Parathyroid adenoma (tissue), 2 donors: ENCODE measurements around the gene TBC1D23.

Experiments
- H2AFZ ChIP-seq: fragments of 300-600 bp; sonication (generic); one replicate; pipeline ENCODE4 v1.7.0; 2017; ENCODE audit warnings: antibody characterized with exemption, mild to moderate bottlenecking
- H3K27ac ChIP-seq: fragments of 300-600 bp; sonication (generic); one replicate; pipeline ENCODE4 v1.7.0; 2017
- H3K27me3 ChIP-seq: fragments of 300-600 bp; sonication (generic); one replicate; pipeline ENCODE4 v1.7.0; 2017; ENCODE audit warnings: low read length; ENCODE audit not compliant: control insufficient read depth, insufficient read depth
- H3K36me3 ChIP-seq: fragments of 300-600 bp; sonication (generic); one replicate; pipeline ENCODE4 v1.7.0; 2017; ENCODE audit warnings: low read length; ENCODE audit not compliant: control insufficient read depth, insufficient read depth
- H3K4me1 ChIP-seq: fragments of 300-600 bp; sonication (generic); one replicate; pipeline ENCODE4 v1.7.0; 2017; ENCODE audit warnings: control low read depth
- H3K4me2 ChIP-seq: fragments of 300-600 bp; sonication (generic); one replicate; pipeline ENCODE4 v1.7.0; 2017; ENCODE audit warnings: low read length
- H3K4me3 ChIP-seq: fragments of 300-600 bp; sonication (generic); one replicate; pipeline ENCODE4 v1.7.0; 2017; ENCODE audit warnings: low read depth, low read length
- H3K79me2 ChIP-seq: fragments of 300-600 bp; sonication (generic); one replicate; pipeline ENCODE4 v1.7.0; 2017; ENCODE audit warnings: control low read depth
- H3K9ac ChIP-seq: fragments of 300-600 bp; sonication (generic); one replicate; pipeline ENCODE4 v1.7.0; 2017; ENCODE audit warnings: mild to moderate bottlenecking
- H3K9me3 ChIP-seq: fragments of 300-600 bp; sonication (generic); one replicate; pipeline ENCODE4 v1.7.0; 2017; ENCODE audit warnings: low read length; ENCODE audit not compliant: control insufficient read depth
- TF ChIP-seq, protein P1 (sequence below): fragments of 300-600 bp; sonication (generic); IDR thresholded peaks from one replicate; pipeline ENCODE4 v1.7.0; 2017; ENCODE audit warnings: antibody characterized with exemption, mild to moderate bottlenecking
- donor health status: primary hyperparathyroidism.

TBC1D23 gene

DNA sequence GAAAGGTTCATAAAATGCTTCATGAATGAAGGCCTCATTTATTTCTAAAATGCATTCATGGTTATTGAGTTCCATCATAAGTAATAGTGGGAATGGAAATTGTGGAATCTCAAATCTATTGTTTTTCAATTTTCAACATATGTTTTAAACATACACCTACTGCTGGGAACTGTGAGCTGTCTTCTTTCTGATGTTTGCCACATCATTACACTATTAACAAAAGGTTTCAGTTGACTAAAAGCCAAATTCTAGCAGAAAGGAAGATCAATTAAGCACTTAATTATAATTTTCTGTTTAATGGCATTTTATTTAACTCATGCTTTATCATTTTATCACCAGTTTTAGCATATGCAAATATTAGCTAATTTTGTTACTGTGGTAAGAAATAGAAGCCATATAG is 13.8 kb upstream of the TBC1D23 start:
- Histone ChIP-seq H3K4me1 (no peaks in the 10 kb centered on the region), H3K9ac (no peak overlapping the region), H3K36me3 (no peaks in the 10 kb centered on the region), H2AFZ (no peak overlapping the region), H3K4me3 (no peak overlapping the region), H3K27ac (no peak overlapping the region), H3K79me2 (no peaks in the 10 kb centered on the region), H3K27me3 (no peaks in the 10 kb centered on the region), H3K9me3 (no peaks in the 10 kb centered on the region), H3K4me2 (no peak overlapping the region)
- TF ChIP-seq, protein P1, sequence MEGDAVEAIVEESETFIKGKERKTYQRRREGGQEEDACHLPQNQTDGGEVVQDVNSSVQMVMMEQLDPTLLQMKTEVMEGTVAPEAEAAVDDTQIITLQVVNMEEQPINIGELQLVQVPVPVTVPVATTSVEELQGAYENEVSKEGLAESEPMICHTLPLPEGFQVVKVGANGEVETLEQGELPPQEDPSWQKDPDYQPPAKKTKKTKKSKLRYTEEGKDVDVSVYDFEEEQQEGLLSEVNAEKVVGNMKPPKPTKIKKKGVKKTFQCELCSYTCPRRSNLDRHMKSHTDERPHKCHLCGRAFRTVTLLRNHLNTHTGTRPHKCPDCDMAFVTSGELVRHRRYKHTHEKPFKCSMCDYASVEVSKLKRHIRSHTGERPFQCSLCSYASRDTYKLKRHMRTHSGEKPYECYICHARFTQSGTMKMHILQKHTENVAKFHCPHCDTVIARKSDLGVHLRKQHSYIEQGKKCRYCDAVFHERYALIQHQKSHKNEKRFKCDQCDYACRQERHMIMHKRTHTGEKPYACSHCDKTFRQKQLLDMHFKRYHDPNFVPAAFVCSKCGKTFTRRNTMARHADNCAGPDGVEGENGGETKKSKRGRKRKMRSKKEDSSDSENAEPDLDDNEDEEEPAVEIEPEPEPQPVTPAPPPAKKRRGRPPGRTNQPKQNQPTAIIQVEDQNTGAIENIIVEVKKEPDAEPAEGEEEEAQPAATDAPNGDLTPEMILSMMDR, result no peak

DNA sequence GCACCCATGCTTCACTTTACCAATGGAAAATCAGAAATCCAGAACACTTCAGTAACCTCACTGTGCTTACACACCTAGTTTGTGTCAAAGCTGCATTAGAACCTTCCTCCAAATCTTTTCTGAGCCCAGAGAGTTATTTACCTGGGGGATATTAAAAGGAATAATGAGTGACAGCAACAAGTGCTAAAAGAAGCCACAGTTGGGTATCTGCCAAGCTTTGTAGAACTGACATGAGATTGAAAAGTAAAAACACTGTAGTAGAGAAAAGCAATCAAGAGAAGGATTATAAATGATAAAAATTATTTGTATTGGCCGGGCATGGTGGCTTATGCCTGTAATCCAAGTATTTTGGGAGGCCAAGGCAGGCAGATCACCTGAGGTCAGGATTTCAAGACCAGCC is 8.8 kb upstream of the TBC1D23 start:
- Histone ChIP-seq H3K9me3 (no peaks in the 10 kb centered on the region), H2AFZ (no peak overlapping the region), H3K4me3 (no peak overlapping the region), H3K27me3 (no peaks in the 10 kb centered on the region), H3K4me1 (no peaks in the 10 kb centered on the region), H3K36me3 (no peaks in the 10 kb centered on the region), H3K27ac (no peak overlapping the region), H3K79me2 (no peaks in the 10 kb centered on the region), H3K4me2 (no peak overlapping the region), H3K9ac (no peak overlapping the region)
- TF ChIP-seq, protein P1, result no peak

DNA sequence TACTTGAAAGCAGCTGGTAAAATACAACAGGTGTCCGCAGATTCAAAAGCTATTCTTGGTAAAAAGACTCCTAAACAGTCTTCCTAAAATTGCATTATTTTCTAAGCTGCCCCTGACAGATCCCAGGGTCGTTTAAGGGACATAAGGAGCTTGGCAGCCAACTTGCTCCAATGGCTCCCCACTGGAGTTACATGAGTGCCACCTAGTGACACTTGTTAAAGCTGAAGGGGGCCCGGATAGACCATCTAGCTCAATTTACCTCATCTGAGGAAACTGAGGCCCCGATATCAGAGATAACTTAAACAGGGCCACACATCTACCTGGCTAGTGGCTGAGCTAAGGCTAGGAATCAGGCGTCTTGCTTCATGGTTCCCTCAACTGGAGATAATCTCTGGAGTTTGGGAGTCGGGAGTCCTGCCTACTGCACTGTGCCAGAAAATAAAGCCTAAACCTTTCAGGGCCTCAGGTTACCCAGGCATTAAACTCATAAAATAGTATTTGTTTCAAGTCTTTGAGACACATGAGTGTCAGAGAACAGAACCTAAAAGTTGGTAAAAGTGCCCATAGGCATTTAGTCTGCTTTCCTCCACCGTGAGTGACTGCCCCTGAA is 6.5 kb upstream of the TBC1D23 start:
- TF ChIP-seq, protein P1, result peak; percentile 66
- Histone ChIP-seq H3K36me3 (no peaks in the 10 kb centered on the region), H3K9ac (no peak overlapping the region), H2AFZ (no peak overlapping the region), H3K27ac (no peak overlapping the region), H3K9me3 (no peaks in the 10 kb centered on the region), H3K4me3 (no peak overlapping the region), H3K4me2 (no peak overlapping the region), H3K4me1 (no peaks in the 10 kb centered on the region), H3K27me3 (no peaks in the 10 kb centered on the region), H3K79me2 (no peaks in the 10 kb centered on the region)

DNA sequence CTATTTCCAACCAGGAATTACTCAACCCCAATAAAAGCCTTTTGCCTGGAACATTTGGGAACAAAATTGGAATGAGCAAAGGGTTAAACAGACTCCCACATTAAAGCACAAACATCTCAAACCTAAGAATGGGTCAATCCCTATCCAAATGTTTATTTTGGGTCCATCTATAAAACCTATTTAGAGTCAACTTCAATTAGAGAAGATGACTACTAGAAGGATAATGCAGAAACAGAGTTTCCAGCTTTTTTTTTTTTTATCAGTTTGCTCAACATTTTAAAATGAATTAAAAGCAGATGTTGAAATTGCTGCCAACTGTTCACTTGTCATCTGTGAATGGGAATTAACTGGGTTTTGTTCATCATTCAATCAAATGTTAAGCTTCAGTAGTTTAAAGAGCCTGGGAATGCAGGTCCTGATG is 4.1 kb upstream of the TBC1D23 start:
- no peaks in the 10 kb centered on the region for H3K9me3 ChIP-seq
- H3K79me2 ChIP-seq, result peaks cover 8% of the 10 kb centered on the region
- no peaks in the 10 kb centered on the region for H3K27me3 ChIP-seq
- TF ChIP-seq, protein P1, result no peak
- H2AFZ ChIP-seq, result no peak overlapping the region
- no peak overlapping the region for H3K27ac ChIP-seq
- H3K4me1 ChIP-seq, result peaks cover 1% of the 10 kb centered on the region
- H3K9ac ChIP-seq, result no peak overlapping the region
- H3K4me3 ChIP-seq, result no peak overlapping the region
- no peaks in the 10 kb centered on the region for H3K36me3 ChIP-seq
- no peak overlapping the region for H3K4me2 ChIP-seq

DNA sequence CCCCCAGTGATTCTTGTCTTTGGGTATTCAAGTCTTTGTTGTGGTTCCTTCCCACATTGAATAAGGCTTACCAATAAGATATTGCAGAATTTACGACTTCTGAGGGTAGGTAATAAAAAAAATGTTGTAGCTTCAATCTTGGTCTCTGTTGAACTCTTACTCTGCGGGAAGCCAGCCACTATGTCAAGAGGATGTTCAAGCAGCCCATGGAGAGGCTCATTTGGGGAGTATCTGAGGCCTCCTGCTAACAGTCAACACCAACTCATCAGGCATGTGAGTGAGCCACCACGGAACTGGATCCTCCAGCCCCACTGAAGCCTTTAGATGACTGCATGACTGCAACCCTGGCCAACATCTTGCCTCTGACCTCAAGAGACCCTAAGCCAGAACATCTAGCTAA is 3.2 kb upstream of the TBC1D23 start:
- no peak overlapping the region for H3K27ac ChIP-seq
- H3K4me3 ChIP-seq, result no peak overlapping the region
- TF ChIP-seq, protein P1, result no peak
- peaks cover 7% of the 10 kb centered on the region for H3K4me1 ChIP-seq
- no peaks in the 10 kb centered on the region for H3K27me3 ChIP-seq
- H2AFZ ChIP-seq, result no peak overlapping the region
- peaks cover 13% of the 10 kb centered on the region for H3K79me2 ChIP-seq
- H3K9ac ChIP-seq, result no peak overlapping the region
- no peak overlapping the region for H3K4me2 ChIP-seq
- no peaks in the 10 kb centered on the region for H3K36me3 ChIP-seq
- H3K9me3 ChIP-seq, result no peaks in the 10 kb centered on the region
